NCI-H226 (cell line): ENCODE measurements around the gene RNF130.
"Not testable (repeated sequence)": the region's sequence is repeated elsewhere in the genome, so short reads cannot be mapped to it uniquely, and the experiment has no call there.

Source experiments
- DNase-seq: peaks from one replicate; pipeline ENCODE4 v3.0.0-alpha.2; 2015

RNF130 gene

DNA sequence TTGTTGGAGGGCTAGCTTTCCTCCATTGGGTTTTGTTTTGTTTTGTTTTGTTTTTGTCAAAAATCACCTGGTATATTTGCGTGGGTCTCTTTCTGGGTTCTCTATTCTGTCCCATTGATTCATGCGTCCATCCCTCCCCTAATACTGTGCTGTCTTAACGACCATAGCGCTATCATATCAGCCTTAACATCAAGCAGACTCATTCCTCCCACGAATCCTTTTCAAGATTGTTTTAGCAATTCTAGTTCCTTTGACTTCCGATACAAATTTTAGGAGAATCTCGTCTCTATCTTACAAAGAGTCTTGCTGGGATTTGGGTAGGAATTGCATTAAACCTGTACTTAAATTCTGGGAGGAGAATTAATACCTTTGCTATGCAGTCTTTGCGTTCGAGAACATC is 31.1 kb upstream of the RNF130 start:
- no peak for DNase-seq

DNA sequence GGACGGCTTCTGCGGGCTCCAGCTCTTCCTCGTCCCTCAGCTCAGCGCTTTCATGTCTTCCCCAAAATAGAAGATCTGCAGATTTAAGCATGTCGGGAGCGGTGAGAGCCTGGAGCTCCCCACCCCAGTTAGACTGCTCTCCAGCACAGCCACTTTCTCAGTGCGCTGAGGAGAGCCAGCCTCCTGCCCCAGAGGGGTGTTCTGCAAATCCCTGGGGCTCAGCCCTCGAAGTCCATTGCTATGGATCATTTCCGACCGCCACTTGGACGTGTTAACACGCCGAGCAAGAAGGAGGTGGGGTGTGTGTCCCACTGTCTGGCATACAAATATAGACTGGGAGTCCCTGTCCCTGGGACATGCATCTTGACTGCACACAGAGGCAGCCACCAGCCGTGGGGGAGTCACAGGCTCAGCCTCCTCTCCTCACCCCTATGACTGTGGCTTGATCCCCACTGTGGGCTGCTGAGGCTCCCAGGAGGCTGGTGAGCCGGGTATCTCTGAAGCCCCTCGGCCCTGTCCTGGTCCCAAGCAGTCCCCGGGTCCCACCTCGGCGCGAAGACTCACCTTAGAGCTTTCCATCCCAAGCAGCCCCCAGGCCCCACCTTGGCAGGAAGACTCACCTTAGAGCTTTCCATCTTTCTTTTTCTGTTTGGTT is 30.0 kb upstream of the RNF130 start:
- DNase-seq: no peak

DNA sequence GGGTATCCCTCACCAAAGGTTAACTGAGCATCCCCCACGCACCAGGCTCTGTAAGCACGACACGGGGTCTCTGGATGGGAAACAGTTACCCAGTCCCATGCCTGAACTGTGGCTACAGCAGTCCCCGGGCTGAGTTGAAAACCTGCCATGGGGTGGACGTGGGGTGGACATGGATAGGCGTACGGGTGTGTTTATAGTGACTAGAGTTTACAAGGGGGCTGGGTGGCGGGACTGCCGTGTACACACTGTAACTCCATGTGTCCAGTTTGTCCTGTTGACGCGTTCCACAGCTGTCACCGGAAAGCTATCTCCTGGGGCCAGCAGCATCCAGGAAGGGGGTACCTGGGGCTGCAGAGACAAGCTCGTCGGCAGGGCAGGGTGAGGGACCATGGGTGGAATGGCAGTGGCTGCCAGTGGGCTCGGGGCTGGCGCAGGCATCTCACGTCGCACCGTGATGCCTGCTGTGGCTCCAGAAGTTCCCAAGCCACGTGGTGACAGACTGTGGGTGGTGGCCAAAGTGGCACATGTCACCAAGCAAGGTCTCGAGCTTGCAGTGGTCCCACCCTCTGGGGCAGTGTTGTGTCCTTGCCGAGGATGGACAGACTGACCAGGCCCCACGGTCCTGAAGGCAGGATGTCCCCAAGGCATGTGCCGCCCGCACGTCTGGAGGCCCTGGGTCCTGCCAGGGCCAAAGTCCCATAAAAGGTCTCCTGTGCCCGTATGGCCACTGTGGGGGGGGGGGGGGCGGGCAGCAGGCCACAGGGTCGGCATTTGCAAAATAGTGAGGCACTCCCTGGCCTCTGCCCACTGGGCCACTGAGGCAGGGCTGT is 29.3 kb upstream of the RNF130 start:
- DNase-seq: no peak

DNA sequence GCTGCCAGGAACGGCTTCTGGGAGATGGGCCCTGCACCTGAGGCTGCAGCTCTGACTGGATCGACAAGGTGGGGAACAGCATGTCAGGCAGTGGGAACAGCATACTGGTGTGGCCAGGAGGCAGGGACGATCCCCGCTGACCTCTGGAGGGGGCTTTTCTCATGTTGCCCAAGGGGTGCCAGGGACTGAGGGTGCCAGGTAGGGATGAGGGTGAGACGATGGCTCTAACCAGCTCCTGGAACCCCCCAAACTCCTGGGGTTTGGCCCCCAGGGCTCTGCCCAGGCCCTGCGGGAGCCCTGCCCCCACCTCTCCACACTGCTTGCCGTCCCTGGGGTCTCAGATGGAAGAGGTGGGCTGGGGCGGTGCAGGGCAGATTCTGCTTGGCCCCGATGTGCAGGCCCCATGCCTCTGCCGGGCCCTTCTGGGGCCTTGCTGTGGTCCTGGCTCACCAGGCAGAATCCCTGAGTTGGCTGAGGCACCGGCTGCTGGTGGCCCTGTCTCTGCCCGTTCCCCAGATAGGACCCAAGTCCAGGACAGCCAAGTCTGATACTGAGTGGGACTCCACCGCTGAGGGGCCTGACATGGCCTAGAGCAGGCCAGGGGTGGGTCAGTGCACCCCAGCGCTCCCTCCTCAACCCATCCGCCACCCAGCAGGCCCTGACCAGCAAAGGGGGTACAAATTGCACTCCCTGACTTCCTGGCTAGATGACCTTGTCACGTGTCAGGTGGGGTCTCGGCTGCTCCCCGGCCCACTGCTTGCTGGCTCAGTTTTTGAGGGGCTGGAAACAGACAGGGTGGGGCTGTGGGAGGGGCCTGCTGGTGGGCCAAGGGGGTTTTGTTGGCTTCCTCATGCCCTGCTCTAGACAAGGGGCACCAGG is 28.4 kb upstream of the RNF130 start:
- no peak for DNase-seq

DNA sequence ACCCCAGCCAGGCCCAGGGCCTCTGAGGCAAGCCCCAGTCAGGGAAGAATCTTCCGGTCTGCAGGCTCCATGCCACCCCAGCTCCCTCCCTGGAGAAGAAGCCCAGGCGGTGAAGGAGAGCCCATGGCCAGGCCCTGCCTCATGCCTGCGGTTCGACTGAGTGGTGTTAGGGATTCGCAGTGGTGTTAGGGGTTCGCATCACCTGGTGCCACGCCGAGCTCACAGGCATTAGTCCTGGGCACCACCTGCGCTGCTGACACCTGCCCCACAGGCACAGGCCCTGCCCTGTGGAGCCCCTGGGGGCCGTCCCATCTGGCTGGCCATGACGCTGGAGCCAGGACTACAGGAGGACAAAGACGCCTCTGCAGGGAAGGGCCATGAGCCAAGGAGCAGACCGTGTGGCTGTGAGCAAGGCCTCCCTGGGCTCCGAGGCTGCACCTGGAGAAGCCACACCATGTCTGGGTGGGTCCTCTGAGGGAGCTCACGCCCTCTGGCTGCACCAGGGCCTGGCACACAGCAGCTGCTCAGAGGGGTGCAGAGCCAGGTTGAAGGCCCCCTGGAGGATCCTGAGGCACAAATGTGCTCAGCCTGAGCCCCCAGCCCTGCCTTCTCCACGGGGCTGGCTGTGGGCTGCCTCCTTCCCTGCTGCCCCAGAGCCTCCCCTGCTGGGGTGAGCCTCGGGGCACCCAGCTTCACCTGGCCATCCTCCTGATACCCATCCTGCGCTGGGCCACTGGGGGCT is 27.6 kb upstream of the RNF130 start:
- DNase-seq: no peak

DNA sequence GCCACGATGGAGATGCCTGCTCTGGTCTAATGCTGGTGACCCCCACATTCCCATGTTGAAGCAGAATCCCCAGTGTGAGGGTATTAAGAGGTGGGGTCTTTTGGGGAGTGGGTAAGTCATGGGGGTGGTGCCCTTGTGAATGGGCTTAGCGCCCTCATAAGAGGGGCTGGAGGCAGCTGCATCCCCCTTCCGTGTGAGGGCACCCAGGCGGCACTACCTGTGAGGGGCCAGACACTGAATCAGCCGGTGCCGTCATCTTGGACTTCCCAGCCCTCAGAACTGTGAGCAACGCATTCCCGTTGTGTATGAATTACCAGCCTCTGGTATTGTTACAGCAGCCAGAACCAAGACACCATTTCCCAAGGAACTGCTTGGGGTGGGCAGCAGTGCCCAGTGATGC is 27.0 kb upstream of the RNF130 start:
- DNase-seq: no peak

- no peak for DNase-seq
Measured at GRCh38 chr5:180097926-180098325, 26.4 kb upstream of the RNF130 start.

GRCh38 chr5:180097163-180097894 is 25.8 kb upstream of the RNF130 start:
- no peak for DNase-seq

DNA sequence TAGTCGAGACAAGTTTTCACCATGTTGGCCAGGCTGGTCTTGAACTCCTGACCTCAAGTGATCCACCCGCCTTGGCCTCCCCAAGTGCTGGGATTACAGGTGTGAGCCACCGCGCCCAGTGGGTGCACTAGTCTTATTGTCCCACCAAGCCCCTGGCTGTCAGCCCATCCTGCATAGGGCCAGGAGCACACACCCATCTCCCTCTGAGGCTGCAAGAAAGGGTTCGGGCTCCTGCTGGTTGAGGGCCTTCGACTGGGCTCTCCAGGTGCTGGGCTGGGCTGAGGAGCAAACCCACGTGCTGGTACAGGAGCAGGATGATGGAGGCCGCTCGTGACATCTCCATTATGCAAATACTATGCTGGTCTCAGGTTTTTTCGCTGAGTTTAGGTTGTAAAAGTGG is 25.1 kb upstream of the RNF130 start:
- DNase-seq: no peak

DNA sequence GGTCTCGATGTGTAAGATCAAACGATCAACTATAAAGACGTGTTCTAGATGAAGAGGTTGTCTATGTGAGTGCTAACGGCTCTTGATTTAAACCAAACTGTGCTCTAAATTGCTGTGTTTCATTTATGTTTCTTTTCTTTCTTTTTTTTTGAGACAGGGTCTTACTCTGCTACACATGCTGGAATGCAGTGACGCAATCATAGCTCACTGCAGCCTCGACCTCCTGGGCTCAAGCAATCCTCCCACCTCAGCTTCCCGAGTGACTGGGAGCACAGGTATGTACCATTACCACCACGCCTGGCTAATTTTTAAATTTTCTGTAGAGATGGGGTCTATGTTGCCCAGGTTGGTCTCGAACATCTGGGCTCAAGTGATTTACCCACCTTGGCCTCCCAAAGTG is 24.0 kb upstream of the RNF130 start:
- DNase-seq: peak; percentile 35

- DNase-seq: no peak
Measured at GRCh38 chr5:180093651-180094382, 22.3 kb upstream of the RNF130 start.

GRCh38 chr5:180093241-180093640 is 21.7 kb upstream of the RNF130 start:
- no peak for DNase-seq

GRCh38 chr5:180090769-180091546 is 19.4 kb upstream of the RNF130 start:
- no peak for DNase-seq

DNA sequence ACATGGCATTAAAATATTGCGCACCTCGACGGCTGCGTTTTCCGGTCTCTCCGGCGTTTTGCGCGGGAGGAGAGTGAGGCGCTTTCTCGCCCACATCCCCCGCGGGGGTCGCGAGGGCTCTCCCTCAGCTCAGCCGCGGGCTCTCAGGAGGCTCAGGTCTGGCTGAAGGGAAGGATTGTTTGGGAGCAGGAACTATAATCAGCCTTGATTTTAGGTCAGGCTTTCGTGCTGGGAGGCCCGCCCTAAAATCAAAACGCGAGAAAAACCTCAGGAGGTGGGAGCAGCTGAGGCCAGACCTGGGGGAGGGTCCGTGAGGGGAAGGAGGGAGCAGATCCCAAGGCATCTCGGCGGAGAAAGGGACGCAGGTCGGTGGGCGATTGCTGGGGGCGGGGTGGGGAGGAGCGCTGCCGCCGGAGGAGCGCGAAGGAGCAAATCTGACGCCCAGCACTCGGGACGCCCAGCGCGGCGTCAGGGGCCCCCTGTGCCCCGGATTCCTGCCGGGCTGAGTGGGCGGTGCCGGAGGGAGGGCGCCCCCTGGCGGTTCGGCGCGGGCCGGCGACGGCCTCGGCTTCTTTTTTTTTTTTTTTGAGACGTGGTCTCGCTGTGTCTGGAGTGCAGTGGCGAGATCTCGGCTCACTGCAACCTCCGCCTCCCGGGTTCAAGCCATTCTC is 18.7 kb upstream of the RNF130 start:
- peak; percentile 41 for DNase-seq

- DNase-seq: not testable (repeated sequence)
Measured at GRCh38 chr5:180089628-180090027, 18.1 kb upstream of the RNF130 start.

GRCh38 chr5:180088561-180088960 is 17.0 kb upstream of the RNF130 start:
- no peak for DNase-seq

DNA sequence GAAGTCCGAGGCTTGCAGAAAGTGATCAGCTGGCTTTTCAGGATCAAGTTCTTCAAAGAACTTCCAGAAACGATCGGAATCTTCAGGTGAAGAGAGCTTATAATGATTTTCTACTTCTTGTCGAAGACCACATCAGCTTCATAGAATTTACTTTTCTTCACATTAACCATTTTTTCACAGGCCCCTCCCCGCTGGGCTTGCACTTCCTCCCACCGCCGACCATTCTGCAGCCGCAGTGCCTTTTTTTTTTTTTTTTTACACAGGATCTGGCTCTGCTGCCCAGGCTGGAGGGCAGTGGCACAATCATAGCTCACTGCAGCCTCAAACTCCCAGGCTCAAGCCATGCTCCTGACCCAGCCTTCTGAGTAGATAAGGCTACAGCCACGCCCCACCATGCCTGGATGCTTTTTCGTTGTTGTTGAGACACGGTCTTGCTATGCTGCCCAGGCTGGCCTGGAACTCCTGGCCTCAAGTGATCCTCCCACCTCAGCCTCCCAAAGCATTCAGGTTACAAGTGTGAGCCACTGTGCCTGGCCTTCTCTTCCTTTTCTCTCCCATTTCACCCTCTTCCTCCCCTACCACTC is 15.3 kb upstream of the RNF130 start:
- DNase-seq: no peak

- DNase-seq: no peak
Measured at GRCh38 chr5:180085837-180086236, 14.3 kb upstream of the RNF130 start.
